ENCODE measurements around the gene USP51.

DNA sequence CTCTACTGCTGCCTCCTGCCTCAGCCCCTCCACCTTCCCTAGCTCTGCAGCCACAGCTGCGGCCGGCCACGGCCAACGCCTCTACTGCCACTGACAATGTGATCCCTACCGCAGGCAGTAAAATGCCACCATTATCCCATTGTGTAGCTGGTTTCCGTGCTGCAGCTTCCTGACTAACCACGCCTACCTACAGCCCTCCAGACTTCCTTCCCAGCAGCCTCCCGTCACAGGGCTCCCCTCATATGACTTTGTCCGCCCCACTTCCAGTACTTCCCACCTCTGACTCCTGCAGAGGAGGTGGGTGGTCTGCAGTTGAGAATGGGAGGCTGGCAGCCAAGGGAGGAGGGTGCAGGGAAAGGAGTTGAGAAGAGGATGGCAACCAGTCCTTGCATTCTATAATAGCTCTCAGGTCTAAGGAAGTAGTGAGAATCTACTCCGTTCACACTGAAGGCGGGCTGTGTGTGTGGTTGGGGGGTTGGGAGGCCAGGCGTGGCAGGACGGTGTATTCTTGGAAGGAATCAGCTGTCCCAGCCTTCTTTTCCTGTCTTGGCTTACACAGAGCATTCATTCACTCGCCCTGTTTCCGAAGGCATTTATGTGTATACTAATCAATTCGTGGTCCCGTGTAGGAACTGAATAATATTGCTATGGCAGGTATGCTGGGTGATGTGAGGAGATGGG lies 33.1 kb upstream of the USP51 start:
- TF ChIP-seq CTCF (IDR thresholded peaks at IDR 0.05; ENCODE audit: low read depth, low read length) (no peak), EZH2phosphoT487 (IDR thresholded peaks at IDR 0.05; ENCODE audit: low read depth) (no peak)

Measured in OCI-LY3 (cell line).